ENCODE data around the gene TSBP1. TPM values are rescaled to one million over a fixed set of nuclear protein-coding genes. Genes with fewer than 3 reads are reported as not detected.

TSBP1 gene
- total and polyA plus RNA-seq, 2 of the 8 experiments (the other 6 are each of a cell fraction or from before 2014, with no cell fraction given), result not detected

GRCh38 chr6:32397252-32397920 is 25.7 kb upstream of the TSBP1 start:
- no peak overlapping the region for H3K23ac ChIP-seq (ENCODE audit: insufficient read length)
- H3K36me3 ChIP-seq (ENCODE audit: control insufficient read depth in 2 of 4, insufficient read depth in 4 of 4, low read length in 3 of 4), result no peaks in the 10 kb centered on the region
- no peaks in the 10 kb centered on the region for H3K27me3 ChIP-seq (replicated peaks in 1 of 4; ENCODE audit: control insufficient read depth in 3 of 4, extremely low read depth in 1 of 4, insufficient read depth in 3 of 4, low read length in 3 of 4)
- WGBS, 2 experiments (ENCODE audit: extremely low coverage in 1 of 2, insufficient coverage in 1 of 2, insufficient read length in 1 of 2, insufficient replicate concordance in 2 of 2, low coverage in 1 of 2, low lambda C conversion rate in 2 of 2, missing lambda C conversion rate in 1 of 2), result 82% methylated on average over 7 of the region's 7 CpGs; no CpG with 5 or more reads in 1 of the 2 experiments
- no peak overlapping the region for H4K5ac ChIP-seq (ENCODE audit: insufficient read length, low read depth, low read length)
- no peaks in the 10 kb centered on the region for H3K23me2 ChIP-seq (ENCODE audit: low read depth, low read length)
- H3K4ac ChIP-seq (replicated peaks; ENCODE audit: insufficient read length, low read depth, low read length), result no peak overlapping the region
- H2BK5ac ChIP-seq (ENCODE audit: low read depth, low read length), result no peak overlapping the region
- H3K9ac ChIP-seq (replicated peaks in 1 of 4; ENCODE audit: extremely low read depth in 1 of 4, low read depth in 3 of 4, low read length in 3 of 4), result no peak overlapping the region
- ChIA-PET POLR2A (ENCODE audit: partially characterized antibody) (no interaction called here), CTCF (ENCODE audit: partially characterized antibody) (interaction anchor here (1.4 kb wide), 1 partner anchor 17 kb away, joined by 6 read pairs; no protein-coding TSS in a partner anchor)
- H4K20me1 ChIP-seq (replicated peaks in 1 of 2; ENCODE audit: control insufficient read depth in 1 of 2, insufficient read depth in 2 of 2, low read length in 2 of 2), result no peaks in the 10 kb centered on the region
- H3K79me2 ChIP-seq (ENCODE audit: control insufficient read depth in 1 of 2, insufficient read depth in 2 of 2, low read length in 2 of 2), result no peaks in the 10 kb centered on the region
- H2BK12ac ChIP-seq (ENCODE audit: low read depth, low read length), result no peak overlapping the region
- no peak overlapping the region for H4K8ac ChIP-seq (ENCODE audit: extremely low read depth, insufficient read depth, low read length)
- H3K18ac ChIP-seq (ENCODE audit: extremely low read depth, low read length), result no peak overlapping the region
- H3K4me1 ChIP-seq (replicated peaks in 1 of 4; ENCODE audit: control insufficient read depth in 3 of 4, insufficient read depth in 4 of 4, low read length in 3 of 4), result no peaks in the 10 kb centered on the region
- H3K56ac ChIP-seq (replicated peaks; ENCODE audit: insufficient read length, low read depth, low read length), result no peak overlapping the region
- no peak overlapping the region for H2AK5ac ChIP-seq (ENCODE audit: low read depth, low read length)
- no peak overlapping the region for H3K27ac ChIP-seq (ENCODE audit: low read depth, low read length)
- H2AFZ ChIP-seq (ENCODE audit: low read length), result no peak overlapping the region
- H3K9me3 ChIP-seq (ENCODE audit: insufficient read depth in 2 of 2, low read depth in 1 of 2, low read length in 1 of 2), result no peaks in the 10 kb centered on the region
- no peak overlapping the region for H4K91ac ChIP-seq (replicated peaks; ENCODE audit: insufficient read length, low read length)
- FAIRE-seq (no peak), DNase-seq (ENCODE audit: low read depth in 1 of 2, low spot score in 2 of 2) (no peak)
- no peak overlapping the region for H2BK120ac ChIP-seq (replicated peaks; ENCODE audit: low read depth, low read length)
- H2BK20ac ChIP-seq (ENCODE audit: low read length), result no peak overlapping the region
- no peak overlapping the region for H3K4me3 ChIP-seq (ENCODE audit: extremely low read depth in 1 of 4, insufficient read depth in 2 of 4, low read depth in 3 of 4, low read length in 4 of 4)
- no peak overlapping the region for H2BK15ac ChIP-seq (ENCODE audit: low read length)
- H3K4me2 ChIP-seq (ENCODE audit: insufficient read depth in 1 of 2, low read depth in 2 of 2, low read length in 2 of 2), result no peak overlapping the region
- H3K14ac ChIP-seq (ENCODE audit: insufficient read length), result no peak overlapping the region
- H3K79me1 ChIP-seq (ENCODE audit: low read depth, low read length), result no peaks in the 10 kb centered on the region
- no peak for TF ChIP-seq NANOG (IDR thresholded peaks at IDR 0.05; ENCODE audit: insufficient read depth, low read depth, low read length, poor library complexity, severe bottlenecking)
- TF ChIP-seq ZNF274 (IDR thresholded peaks at IDR 0.05; ENCODE audit: borderline replicate concordance, extremely low read depth, low read length), result no peak
- TF ChIP-seq CHD1 (IDR thresholded peaks at IDR 0.05; ENCODE audit: low read depth, low read length), result no peak
- no peak for TF ChIP-seq SUZ12 (IDR thresholded peaks at IDR 0.05; ENCODE audit: low read length)
- no peak for TF ChIP-seq YY1 (IDR thresholded peaks at IDR 0.05; ENCODE audit: low read depth, low read length)
- TF ChIP-seq, protein P1, sequence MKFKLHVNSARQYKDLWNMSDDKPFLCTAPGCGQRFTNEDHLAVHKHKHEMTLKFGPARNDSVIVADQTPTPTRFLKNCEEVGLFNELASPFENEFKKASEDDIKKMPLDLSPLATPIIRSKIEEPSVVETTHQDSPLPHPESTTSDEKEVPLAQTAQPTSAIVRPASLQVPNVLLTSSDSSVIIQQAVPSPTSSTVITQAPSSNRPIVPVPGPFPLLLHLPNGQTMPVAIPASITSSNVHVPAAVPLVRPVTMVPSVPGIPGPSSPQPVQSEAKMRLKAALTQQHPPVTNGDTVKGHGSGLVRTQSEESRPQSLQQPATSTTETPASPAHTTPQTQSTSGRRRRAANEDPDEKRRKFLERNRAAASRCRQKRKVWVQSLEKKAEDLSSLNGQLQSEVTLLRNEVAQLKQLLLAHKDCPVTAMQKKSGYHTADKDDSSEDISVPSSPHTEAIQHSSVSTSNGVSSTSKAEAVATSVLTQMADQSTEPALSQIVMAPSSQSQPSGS (IDR thresholded peaks at IDR 0.05; ENCODE audit: low read length), result no peak
- TF ChIP-seq HDAC6 (IDR thresholded peaks at IDR 0.05; ENCODE audit: low read depth, low read length), result no peak
- TF ChIP-seq CBX8 (IDR thresholded peaks at IDR 0.05; ENCODE audit: borderline replicate concordance, low read depth, low read length), result no peak
- no peak for TF ChIP-seq RXRA (IDR thresholded peaks at IDR 0.05; ENCODE audit: insufficient read depth, low read depth, low read length)
- no peak for TF ChIP-seq CBX5 (IDR thresholded peaks at IDR 0.05; ENCODE audit: low read depth, low read length)
- TF ChIP-seq JUN (IDR thresholded peaks at IDR 0.05; ENCODE audit: low read depth, low read length), result no peak
- no peak for TF ChIP-seq SAP30 (IDR thresholded peaks at IDR 0.05; ENCODE audit: insufficient read depth, insufficient replicate concordance, low read length)
